SIG-M5 treated with dmso at 0.1 percent for 504 hours (cell line): Measurements from ENCODE around the gene ATP1A2.

Experiments
- DNase-seq: peaks from one replicate; lab custom pipeline; 2025; ENCODE audit not compliant: unreplicated experiment; lab: John Stamatoyannopoulos, UW

The ATP1A2 gene

GRCh38 chr1:160084771-160085321 is 30.7 kb upstream of the ATP1A2 start:
- DNase-seq, result no peak

- peak; percentile 81 for DNase-seq
Measured at GRCh38 chr1:160085686-160086455, 29.7 kb upstream of the ATP1A2 start.

- no peak for DNase-seq
Measured at GRCh38 chr1:160086456-160086892, 29.1 kb upstream of the ATP1A2 start.

GRCh38 chr1:160087118-160087662 is 28.4 kb upstream of the ATP1A2 start:
- DNase-seq, result no peak

- DNase-seq, result no peak
Measured at GRCh38 chr1:160089883-160090282, 25.7 kb upstream of the ATP1A2 start.

- no peak for DNase-seq
Measured at GRCh38 chr1:160090760-160091159, 24.8 kb upstream of the ATP1A2 start.

GRCh38 chr1:160091666-160092223 is 23.8 kb upstream of the ATP1A2 start:
- no peak for DNase-seq

- no peak for DNase-seq
Measured at GRCh38 chr1:160092366-160093068, 23.0 kb upstream of the ATP1A2 start.

- DNase-seq, result no peak
Measured at GRCh38 chr1:160093069-160093395, 22.5 kb upstream of the ATP1A2 start.

- no peak for DNase-seq
Measured at GRCh38 chr1:160093624-160094290, 21.8 kb upstream of the ATP1A2 start.

GRCh38 chr1:160094291-160094625 is 21.3 kb upstream of the ATP1A2 start:
- DNase-seq, result no peak

GRCh38 chr1:160094806-160095205 is 20.8 kb upstream of the ATP1A2 start:
- DNase-seq, result no peak

GRCh38 chr1:160095382-160096105 is 20.0 kb upstream of the ATP1A2 start:
- no peak for DNase-seq

GRCh38 chr1:160096274-160097116 is 19.1 kb upstream of the ATP1A2 start:
- DNase-seq, result peak; percentile 25

GRCh38 chr1:160097151-160097910 is 18.2 kb upstream of the ATP1A2 start:
- DNase-seq, result no peak

GRCh38 chr1:160097911-160098851 is 17.4 kb upstream of the ATP1A2 start, which contains the start of gene IGSF8:
IGSF8 (minus strand) TSS chr1:160098619; CDS start chr1:160098472, 147 bp downstream.
- DNase-seq, result peak; percentile 87

GRCh38 chr1:160098852-160099561 is 16.6 kb upstream of the ATP1A2 start:
- DNase-seq, result peak; percentile 93
